Left ventricle myocardium inferior (tissue), 1 donor: ENCODE data around the gene UNC13B. TPM values are rescaled to one million over a fixed set of nuclear protein-coding genes. Genes with fewer than 3 reads are reported as not detected.

Source experiments
- DNase-seq: peaks from one replicate; pipeline ENCODE4 v3.0.0-alpha.2; 2020
- H3K27ac ChIP-seq: fragments of 200-600 bp; replicated peaks from 2 replicates; pipeline ENCODE4 v1.8.0; 2021
- H3K27me3 ChIP-seq: fragments of 200-600 bp; 2 replicates; pipeline ENCODE4 v1.8.0; 2021; ENCODE audit warnings: low read depth
- H3K36me3 ChIP-seq: fragments of 200-600 bp; 2 replicates; pipeline ENCODE4 v1.8.0; 2021
- H3K4me1 ChIP-seq: fragments of 200-600 bp; 2 replicates; pipeline ENCODE4 v1.8.0; 2021
- H3K4me3 ChIP-seq: fragments of 200-600 bp; 2 replicates; pipeline ENCODE4 v1.8.0; 2021; ENCODE audit warnings: mild to moderate bottlenecking, moderate library complexity
- H3K9me3 ChIP-seq: fragments of 200-600 bp; replicated peaks from 2 replicates; pipeline ENCODE4 v1.8.0; 2021
- CTCF ChIP-seq: fragments of 200-600 bp; IDR thresholded peaks from 2 replicates; pipeline ENCODE4 v1.8.0; 2021; ENCODE audit warnings: antibody characterized with exemption, mild to moderate bottlenecking, borderline replicate concordance
- intact Hi-C: fragments of 100-400 bp; cut with micrococcal nuclease; formaldehyde crosslinking; loops from one replicate; pipeline ENCODE4 v1.11.0; 2022
- total RNA-seq: library from RNA; stranded (reverse); fragmentation: NEBNext Ultra II Directional; extraction: Animal tissue kit (Norgen Biotek cat#: 25700); gene quantifications from one replicate; pipeline ENCODE4 v1.2.1, GENCODE V29; 2021
- donor health status: DM: no; HTN: yes; CAD: no; lungs with severe emphysema.

Gene UNC13B
- total RNA-seq, 1 donor from 2014 or later, result 21.6 TPM

- no peak overlapping the region for H3K27ac ChIP-seq
- no peak overlapping the region for H3K4me3 ChIP-seq
- peaks cover 17% of the 10 kb centered on the region for H3K4me1 ChIP-seq
- no peaks in the 10 kb centered on the region for H3K9me3 ChIP-seq
- intact Hi-C loops, result no loop called here
- H3K36me3 ChIP-seq, result no peaks in the 10 kb centered on the region
- no peak for DNase-seq
- no peak for TF ChIP-seq CTCF
- no peaks in the 10 kb centered on the region for H3K27me3 ChIP-seq
Observed at GRCh38 chr9:35287987-35288632, 126.3 kb downstream of the UNC13B start.

DNA sequence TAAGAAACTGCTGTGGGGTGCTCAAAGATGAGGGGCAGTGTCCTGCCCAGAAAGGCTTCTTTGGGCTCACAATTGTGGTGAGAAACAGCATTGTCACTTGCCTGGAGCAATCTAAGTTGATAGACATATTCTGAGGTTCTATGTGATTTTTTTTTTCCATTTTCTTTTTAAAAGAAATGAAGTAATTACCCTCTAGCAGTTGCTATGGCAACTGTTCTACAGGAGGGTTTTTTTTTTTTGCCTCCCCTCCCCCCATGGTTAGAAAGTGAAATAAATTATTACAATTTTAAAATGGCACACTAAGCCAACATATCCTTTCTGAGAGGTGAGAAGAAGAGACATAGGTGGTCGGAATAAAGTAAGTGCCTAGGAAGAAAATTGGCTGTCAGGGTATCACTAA is 127.0 kb downstream of the UNC13B start:
- H3K9me3 ChIP-seq, result no peaks in the 10 kb centered on the region
- H3K4me1 ChIP-seq, result peaks cover 17% of the 10 kb centered on the region
- no peak overlapping the region for H3K4me3 ChIP-seq
- intact Hi-C loops, result no loop called here
- no peak for TF ChIP-seq CTCF
- DNase-seq, result no peak
- no peaks in the 10 kb centered on the region for H3K27me3 ChIP-seq
- H3K36me3 ChIP-seq, result no peaks in the 10 kb centered on the region
- H3K27ac ChIP-seq, result no peak overlapping the region

DNA sequence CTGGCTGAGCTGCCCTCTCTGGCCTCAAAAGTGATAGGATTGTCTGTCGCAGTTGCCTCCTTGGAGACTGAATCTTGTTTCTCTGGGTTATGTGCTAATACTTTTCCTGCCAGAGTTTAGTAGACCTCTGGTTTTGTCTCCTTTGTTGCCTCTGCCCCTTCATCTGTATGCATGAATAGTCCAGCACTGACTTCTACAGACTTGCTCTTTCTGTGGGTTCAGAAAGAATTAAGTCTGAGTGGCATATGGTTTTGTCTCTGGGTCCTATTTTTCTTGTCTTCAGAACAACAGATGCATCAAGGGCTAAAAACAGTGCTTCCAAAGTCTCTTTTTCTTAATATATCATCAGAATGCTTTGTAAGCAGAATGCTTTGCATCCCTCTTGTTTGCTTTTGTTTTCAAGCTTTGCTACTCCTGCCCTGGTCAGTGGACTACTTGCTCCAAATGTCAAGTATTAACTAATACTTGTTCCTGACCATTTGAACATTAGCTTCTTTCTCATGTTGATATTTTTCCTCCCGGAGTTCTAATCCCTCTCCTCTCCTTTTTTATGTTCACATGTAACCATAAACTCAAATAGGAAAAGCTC is 131.7 kb downstream of the UNC13B start:
- no peak for DNase-seq
- peaks cover 11% of the 10 kb centered on the region for H3K36me3 ChIP-seq
- no peak overlapping the region for H3K27ac ChIP-seq
- intact Hi-C loops, result no loop called here
- H3K9me3 ChIP-seq, result no peaks in the 10 kb centered on the region
- H3K4me1 ChIP-seq, result peaks cover 11% of the 10 kb centered on the region
- no peaks in the 10 kb centered on the region for H3K27me3 ChIP-seq
- H3K4me3 ChIP-seq, result no peak overlapping the region
- no peak for TF ChIP-seq CTCF

GRCh38 chr9:35294066-35294465 is 132.3 kb downstream of the UNC13B start:
- intact Hi-C loops, result no loop called here
- H3K36me3 ChIP-seq, result peaks cover 11% of the 10 kb centered on the region
- no peak for DNase-seq
- peaks cover 11% of the 10 kb centered on the region for H3K4me1 ChIP-seq
- H3K27me3 ChIP-seq, result no peaks in the 10 kb centered on the region
- H3K27ac ChIP-seq, result no peak overlapping the region
- H3K9me3 ChIP-seq, result no peaks in the 10 kb centered on the region
- no peak overlapping the region for H3K4me3 ChIP-seq
- TF ChIP-seq CTCF, result no peak

GRCh38 chr9:35294556-35294955 is 132.7 kb downstream of the UNC13B start:
- DNase-seq, result no peak
- H3K27ac ChIP-seq, result no peak overlapping the region
- no peak for TF ChIP-seq CTCF
- no peaks in the 10 kb centered on the region for H3K27me3 ChIP-seq
- H3K4me1 ChIP-seq, result peaks cover 11% of the 10 kb centered on the region
- H3K36me3 ChIP-seq, result peaks cover 11% of the 10 kb centered on the region
- no peaks in the 10 kb centered on the region for H3K9me3 ChIP-seq
- no peak overlapping the region for H3K4me3 ChIP-seq
- intact Hi-C loops, result no loop called here
